LoVo (cell line): ENCODE data around the gene COL5A1.
A peak's percentile ranks its signal among the peaks of the same experiment; 100 is the strongest.
"Not testable (repeated sequence)": the region's sequence is repeated elsewhere in the genome, so short reads cannot be mapped to it uniquely, and the experiment has no call there.

Experiments
- DNase-seq: peaks from one replicate; pipeline ENCODE4 v3.0.0-alpha.2; 2016; ENCODE audit warnings: low spot score

Gene COL5A1

DNA sequence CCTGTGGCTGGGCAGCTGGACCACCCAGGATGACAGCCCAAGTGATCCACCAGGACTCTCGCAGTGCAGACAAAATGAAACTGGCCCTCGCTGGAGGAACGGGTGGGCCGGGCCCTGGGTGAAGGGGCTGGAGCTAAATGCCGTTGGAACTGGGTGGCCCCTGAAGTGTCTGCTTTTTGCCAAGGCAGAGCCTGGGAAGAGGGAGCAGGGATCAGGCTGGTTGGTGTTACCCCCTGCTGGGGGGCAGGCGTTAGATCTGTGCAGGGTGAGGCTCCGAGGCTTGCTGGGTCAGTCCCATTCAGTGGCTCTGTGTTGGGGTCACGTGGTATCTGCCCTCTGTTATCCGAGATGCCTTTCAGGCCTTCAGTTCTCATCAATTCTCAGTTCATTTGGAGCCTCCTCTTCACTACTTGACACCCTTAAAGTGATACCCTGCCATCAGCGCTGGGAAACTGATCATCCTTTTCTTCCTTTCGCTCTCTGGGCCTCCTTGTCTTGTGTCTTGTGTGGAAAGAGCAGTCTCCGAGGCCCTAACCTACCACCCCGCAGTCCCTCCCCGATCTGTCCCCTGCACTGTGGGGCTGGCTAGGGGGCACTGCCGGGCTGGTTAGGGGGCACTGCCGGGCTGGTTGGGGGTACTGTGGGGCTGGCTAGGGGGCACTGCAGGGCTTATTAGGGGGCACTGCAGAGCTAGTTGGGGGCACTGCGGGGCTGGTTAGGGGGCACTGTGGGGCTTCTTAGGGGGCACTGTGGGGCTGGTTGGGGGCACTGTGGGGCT lies 37.3 kb downstream of the COL5A1 start:
- no peak for DNase-seq

GRCh38 chr9:134679616-134680392 lies 38.2 kb downstream of the COL5A1 start:
- DNase-seq, result no peak

DNA sequence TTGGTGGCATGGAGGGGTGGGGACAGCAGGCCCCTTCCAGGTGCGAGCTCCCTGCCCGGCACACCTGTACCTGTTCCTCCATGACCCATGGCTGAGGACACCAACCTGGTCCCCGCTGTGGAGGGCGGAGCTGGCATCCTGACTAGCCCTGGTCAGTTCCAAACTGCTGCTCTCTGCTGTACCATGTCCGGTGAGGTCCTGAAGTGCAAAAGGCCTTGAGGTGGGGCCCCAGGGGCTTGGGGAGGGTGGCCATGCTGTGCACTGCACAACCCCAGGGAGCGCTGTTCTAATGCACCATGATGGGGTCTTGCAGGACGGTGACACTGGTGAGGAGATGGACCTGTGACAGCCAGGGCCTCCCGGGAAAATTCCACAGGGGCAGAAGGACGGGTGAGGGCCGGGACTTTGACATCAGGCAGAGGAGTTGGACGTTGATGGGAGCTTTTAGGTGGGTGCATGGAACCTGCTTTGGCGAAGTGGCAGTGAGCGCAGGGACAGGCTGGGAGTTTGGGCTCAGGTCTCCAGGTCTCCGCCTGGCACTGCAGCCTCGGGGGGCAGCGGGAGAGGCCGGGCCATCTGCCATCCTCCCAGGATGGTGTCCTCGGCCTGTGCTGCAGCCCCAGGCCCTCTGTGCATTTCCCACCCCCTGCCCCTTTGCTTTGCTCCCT lies 38.9 kb downstream of the COL5A1 start:
- DNase-seq, result no peak

DNA sequence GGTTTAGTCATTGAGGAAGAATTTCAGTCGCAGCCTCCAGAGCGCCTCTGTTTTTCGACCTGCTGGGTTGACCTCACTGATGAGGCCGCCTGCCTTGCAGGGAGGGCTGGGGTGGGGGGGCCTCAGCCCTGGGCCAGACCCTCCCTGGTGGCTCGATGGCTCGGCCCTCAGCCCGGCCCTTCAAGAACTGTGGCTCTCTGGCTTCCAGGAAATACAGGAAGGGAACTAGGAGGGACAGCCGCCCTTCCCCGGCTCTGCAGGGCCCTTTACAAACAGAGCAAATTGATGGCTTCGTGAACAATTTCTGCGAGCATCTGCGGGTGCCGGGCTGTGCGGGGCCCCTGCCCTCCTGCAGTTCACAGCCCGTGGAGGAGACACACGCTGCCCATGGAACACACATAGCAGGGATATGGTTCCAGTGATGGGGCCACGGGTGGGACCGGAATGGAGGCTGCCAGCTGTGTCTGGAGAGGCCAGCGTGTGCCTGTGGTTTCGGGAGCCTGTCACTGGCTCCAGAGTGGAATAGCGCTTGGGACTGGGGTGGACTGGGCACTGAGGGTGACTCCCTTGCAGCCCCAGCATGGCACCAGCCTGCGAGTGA lies 39.6 kb downstream of the COL5A1 start:
- no peak for DNase-seq

DNA sequence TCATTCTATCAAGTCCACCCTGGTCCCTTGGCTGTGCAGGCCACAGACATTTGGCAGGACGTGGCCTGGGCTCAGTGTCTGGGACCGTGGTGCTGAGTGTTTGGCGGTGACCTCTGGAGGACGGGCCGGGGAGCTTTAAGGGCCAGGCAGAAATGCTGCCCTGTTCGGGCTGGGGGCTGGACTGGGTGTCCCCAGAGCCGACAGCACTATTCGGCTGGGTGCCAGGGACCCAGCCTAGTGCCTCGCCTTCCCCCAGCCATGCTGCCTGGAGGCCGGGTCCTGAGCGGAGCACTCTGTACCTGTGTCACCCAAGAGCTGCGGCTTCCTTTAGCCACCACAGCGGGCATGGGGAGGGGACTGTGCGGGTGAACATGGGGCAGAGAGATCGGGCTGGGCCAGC lies 40.4 kb downstream of the COL5A1 start:
- DNase-seq, result no peak

DNA sequence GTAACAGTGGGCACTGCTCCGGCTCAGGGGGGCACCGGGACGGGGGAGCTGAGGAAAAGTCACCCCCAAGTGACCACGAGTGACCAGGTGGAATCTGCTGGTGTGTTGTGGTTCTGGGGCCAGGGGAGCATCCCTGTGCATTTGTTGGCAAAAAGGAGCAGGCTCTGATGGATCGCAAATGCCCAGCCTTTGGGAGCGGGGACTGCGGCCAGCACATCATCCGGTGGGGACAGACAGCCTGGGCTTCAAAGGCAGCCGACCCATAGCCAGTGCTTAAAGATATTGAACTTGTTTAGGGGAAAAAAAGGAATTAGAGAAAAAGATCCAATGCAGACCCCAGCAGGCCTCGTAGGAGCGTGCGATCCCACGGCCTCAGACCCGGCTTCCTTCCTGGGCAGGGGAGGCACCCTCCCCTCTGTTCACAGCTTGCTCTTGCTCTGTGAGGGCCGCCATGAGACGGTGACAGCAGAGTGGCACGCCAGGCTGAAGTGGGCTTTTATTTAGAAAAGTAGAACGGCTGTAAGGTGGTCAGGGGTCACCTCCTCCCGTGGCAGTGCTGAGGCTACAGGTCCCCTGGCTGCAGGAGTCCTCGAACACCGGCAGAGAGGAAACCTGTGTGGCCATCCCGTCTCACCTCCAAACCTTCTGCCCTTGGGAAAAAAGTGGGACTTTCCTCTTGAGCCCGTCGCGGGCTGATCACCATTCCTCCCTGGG lies 41.2 kb downstream of the COL5A1 start:
- DNase-seq, result no peak

- DNase-seq, result no peak
These were observed 42.2 kb downstream of the COL5A1 start for GRCh38 chr9:134683714-134684374.

DNA sequence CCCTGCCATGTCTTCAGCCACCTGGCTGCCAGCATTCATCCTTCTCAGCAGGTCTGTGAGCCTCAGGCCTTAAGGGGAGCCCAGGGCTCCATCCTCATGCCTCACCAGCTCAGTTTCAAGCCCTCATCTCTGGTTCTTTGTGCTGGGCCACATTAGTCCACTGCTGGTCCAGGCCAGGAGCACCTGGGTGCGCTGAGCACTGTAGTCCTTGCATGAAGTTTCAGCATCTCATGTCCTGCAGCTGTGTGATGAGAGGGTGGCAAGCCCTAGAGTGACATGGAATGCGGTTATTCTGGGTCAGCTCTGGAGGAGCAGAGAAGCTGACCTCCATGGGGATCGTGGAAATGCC lies 42.7 kb downstream of the COL5A1 start:
- DNase-seq, result no peak

DNA sequence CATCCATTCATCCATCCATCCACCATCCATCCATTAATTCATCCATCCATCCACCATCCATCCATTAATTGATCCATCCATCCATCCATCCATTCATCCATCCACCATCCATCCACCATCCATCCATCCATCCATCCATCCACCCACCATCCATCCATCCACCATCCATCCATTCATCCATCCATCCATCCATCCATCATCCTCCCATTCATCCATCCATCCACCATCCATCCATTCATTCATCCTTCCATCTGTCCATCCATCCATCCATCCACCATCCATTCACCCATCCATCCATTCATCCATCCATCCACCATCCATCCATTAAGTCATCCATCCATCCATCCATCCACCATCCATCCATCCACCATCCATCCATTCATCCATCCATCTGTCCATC lies 43.3 kb downstream of the COL5A1 start:
- DNase-seq, result not testable (repeated sequence)

DNA sequence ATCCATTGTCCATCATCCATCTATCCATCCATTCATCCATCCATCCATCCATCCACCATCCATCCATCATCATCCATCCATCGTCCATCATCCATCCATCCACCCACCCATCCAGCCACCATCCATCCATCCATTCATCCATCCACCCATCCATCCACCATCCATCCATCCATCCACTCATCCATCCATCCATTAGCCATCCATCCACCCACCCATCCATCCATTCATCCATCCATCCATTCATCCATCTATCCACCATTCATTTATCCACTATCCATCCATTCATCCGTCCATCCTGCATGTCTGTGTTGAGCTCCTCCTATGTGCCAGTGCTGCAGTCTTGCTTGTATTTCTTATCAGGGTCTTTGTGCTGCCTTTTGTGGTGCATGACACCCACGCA lies 44.2 kb downstream of the COL5A1 start:
- DNase-seq, result no peak

- DNase-seq, result no peak
These were observed 45.3 kb downstream of the COL5A1 start for GRCh38 chr9:134686896-134687295.

GRCh38 chr9:134687556-134687955 lies 46.0 kb downstream of the COL5A1 start:
- DNase-seq, result no peak

DNA sequence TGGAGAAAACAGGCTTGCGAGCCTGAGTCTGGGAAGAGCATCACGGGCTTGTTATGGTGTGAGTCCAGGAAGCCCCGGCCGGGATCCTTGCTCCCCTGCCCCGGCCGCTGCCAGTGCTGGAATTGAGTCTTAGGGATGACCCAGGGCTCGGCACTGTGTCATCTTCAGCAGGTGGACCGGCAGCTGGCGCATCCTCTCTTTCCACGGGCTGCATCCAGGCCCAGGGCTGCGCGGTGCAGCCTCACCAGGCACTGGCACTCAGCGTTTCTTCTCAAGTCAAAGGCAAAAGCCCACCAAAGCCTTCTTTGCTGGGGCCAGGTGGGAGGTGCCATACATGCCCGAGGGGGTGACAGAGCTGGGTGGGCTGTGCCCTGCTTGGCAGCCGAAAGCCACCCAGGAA lies 46.6 kb downstream of the COL5A1 start:
- no peak for DNase-seq

- no peak for DNase-seq
These were observed 47.2 kb downstream of the COL5A1 start for GRCh38 chr9:134688661-134689320.

DNA sequence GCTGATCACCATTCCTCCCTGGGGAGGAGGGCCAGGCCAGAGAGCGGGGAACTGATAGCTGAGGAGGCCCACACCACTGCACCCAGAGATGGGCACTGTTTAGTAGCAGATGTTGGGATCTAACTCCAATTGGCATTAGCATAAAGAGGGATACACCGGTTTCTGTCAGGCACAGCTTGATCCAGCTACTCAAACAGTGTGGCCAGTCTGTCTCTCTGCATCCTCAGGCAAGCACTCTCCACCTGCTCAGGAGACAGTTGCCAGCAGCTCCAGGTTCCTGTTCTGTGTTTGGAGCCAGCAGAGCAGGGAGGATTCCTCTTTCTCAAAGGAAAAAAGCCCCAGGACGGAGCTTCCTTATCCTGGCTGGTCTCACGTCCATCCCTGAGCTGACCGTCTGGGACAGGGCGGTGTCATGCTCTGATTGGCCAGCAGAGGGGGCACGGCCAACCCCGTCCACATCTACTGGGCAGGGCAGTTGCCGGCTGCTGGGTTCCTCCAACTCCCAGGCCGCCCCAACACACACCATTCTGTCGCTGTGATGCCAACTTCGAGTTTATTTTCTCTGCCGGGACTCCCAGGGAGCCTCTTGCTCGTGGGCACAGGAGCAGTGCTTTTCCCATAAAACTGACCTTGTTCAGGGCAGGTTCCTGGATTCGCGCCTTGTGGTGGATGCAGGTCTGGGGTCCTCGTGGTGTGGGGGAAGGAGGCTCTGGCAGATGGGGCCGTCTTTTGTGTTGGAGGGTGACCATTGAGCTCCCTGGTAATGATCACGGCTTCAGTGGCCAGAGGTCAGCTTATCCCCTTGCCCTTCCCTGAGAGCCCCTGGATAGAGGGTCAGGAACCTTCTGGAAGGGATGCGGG lies 47.9 kb downstream of the COL5A1 start:
- DNase-seq, result peak; percentile 46

DNA sequence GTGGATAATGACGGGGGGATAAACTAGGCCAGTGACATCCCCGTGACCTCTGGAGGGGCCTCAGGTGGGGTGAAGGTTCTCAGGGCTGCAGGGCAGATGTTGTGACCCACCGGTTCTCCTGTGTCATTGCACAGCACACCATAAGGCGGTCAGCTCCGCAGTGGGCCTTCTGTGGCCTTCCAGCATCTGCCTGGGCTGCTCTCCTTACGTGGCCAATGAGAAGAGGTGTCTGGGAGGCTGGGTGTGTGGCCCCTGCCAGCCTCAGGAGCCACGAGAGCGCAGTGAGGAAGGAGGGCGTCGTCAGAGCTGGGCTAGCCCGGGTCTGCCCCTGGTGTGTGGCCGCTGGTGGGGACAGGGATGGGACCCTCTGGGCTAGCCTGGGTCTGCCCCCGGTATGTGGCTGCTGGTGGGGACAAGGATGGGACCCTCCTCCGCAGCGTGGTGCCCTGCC lies 48.7 kb downstream of the COL5A1 start:
- DNase-seq, result no peak

GRCh38 chr9:134690946-134691694 lies 49.5 kb downstream of the COL5A1 start:
- DNase-seq, result no peak

GRCh38 chr9:134691695-134692572 lies 50.3 kb downstream of the COL5A1 start:
- no peak for DNase-seq
